ENCODE measurements around the gene TPO.
"Not testable (repeated sequence)": the region's sequence is repeated elsewhere in the genome, so short reads cannot be mapped to it uniquely, and the experiment has no call there.

The TPO gene

DNA sequence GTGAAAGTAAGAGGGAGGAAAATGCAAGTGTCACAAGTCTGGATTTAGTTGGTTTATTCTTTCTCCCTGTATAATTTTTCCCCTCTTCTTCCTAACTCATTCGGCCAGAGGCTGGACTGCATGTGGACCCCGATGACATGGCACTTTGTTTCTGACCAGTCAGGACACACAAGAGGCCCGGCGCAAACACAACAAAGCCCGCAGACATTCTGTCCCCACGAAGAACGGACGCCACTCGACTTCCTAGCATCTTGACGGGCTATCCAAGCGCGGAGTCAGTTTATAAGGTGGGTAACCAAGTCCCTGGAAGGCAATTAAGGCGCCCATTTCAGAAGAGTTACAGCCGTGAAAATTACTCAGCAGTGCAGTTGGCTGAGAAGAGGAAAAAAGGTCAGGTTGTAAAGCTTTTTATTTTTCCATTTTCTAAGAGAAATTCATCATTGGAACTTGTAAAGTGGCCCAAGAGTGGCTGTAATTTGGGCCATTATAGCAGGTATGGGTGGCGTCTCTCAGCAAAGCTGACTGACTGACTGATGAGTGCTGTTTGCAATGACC is at the start of gene TPO:
TPO (plus strand) TSS at position 308 of the 555 bp plus-strand sequence. CDS start 946 bp downstream, outside the sequence.
- DNase-seq (ENCODE audit: low read depth), result no peak

- DNase-seq (ENCODE audit: low read depth), result no peak
Measured at GRCh38 chr2:1366546-1367134, 46.6 kb upstream of the TPO start.

GRCh38 chr2:1367601-1368000 is 45.7 kb upstream of the TPO start:
- no peak for DNase-seq (ENCODE audit: low read depth)

DNA sequence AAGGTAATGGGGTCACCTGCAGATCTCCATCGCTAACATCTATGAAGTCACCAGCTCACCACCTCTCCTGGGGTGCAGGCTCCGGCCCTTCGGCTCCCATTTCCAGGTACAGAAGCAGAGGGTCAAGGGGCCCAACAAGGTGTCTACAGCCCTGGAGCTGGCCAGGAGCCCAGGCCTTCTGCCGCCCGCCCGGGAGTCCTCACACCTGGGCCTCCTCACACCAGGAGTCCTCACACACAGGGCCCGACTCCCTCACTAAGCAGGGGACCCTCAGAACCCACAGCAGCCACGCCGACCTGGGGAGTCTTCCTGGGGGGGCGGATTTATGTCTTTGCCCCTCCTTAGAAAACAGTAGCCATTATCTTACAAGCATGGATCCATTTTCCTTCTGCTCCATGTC is 43.4 kb upstream of the TPO start:
- no peak for DNase-seq (ENCODE audit: low read depth)

- no peak for DNase-seq (ENCODE audit: low read depth)
Measured at GRCh38 chr2:1370461-1370860, 42.8 kb upstream of the TPO start.

- no peak for DNase-seq (ENCODE audit: low read depth)
Measured at GRCh38 chr2:1371082-1371481, 42.2 kb upstream of the TPO start.

DNA sequence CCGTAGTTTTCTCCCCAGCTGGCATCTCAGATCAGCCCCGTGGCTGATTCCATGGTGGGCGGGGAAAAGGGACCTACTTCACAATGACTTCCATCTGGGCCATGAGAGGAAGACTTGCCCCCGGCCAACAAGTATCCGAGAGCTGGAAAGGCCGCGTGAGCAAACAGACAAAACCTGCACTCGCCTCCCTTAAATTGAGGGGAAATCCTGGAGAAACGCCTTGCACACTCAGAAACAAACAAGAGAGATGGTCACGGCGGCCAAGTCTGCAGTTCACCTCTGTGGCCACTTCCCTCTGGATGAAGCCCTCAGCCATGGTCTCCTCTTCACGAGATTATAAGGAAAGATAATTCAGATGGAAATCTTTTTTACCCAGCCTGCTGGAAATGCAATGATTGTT is 39.4 kb upstream of the TPO start:
- DNase-seq (ENCODE audit: low read depth), result no peak

- DNase-seq (ENCODE audit: low read depth), result no peak
Measured at GRCh38 chr2:1374287-1374686, 39.0 kb upstream of the TPO start.

GRCh38 chr2:1375794-1376193 is 37.5 kb upstream of the TPO start:
- DNase-seq (ENCODE audit: low read depth), result no peak

GRCh38 chr2:1377473-1377872 is 35.8 kb upstream of the TPO start:
- no peak for DNase-seq (ENCODE audit: low read depth)

DNA sequence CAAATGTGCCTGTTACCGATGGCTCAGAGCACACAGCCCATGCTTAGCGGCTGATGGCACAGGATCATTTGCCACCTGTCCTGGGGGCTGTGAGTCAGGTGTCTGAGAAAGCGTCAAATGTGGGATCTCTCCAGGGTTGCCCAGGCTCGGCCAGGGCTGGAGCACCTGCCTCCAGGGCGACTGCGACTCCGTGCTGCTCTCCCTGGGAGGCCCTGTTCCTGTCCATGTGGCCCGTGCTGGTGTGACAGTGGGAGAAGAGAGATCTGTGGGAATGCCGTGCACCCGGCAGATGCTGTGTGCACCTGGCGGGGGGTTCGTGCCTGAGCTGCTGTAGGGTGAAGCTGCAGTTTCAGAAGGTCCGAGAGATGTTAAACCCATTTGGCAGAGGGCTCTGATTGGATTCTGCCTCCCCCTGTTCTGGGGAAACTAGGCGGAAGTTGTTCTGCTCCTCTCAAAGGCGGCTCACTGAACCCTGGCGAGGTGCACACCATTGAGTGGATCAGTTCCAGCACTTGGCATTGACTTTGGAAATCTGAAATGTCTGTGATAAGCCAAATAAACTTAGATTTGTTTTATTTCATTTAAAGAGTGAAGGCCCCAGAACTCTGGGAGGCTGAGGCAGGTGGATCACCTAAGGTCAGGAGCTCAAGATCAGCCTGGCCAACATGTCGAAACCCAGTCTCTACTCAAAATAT is 34.7 kb upstream of the TPO start:
- no peak for DNase-seq (ENCODE audit: low read depth)

DNA sequence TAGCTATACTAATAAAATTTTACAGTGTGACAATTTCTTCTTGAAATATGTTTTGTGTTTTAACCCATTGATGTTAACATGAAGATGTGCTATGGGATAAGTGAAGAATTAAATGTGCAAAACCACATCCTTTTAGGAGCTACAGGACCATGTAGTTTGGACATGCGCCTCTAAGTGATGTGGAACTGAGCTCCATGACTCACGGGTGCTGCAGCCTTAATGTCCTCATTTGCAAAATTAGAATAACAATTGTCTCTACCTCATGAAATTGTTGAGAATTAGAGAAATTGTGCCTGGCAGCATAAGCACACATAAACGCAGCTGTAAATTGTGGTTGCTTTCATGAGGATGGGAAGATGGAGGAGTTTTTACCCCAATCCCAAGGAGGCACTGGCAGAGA is 31.6 kb upstream of the TPO start:
- no peak for DNase-seq (ENCODE audit: low read depth)

- not testable (repeated sequence) for DNase-seq (ENCODE audit: low read depth)
Measured at GRCh38 chr2:1387954-1388725, 25.1 kb upstream of the TPO start.

DNA sequence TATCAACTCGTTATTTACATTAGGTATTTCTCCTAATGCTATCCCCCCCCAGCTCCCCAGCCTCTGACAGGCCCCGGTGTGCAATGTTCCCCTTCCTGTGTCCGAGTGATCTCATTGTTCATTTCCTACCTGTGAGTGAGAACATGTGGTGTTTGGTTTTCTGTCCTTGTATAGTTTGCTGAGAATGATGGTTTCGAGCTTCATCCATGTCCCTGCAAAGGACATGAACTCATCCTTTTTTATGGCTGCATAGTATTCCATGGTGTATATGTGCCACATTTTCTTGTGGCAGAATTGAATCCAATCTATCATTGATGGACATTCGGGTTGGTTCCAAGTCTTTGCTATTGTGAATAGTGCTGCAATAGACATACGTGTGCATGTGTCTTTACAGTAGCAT is 23.1 kb upstream of the TPO start:
- not testable (repeated sequence) for DNase-seq (ENCODE audit: low read depth)

DNA sequence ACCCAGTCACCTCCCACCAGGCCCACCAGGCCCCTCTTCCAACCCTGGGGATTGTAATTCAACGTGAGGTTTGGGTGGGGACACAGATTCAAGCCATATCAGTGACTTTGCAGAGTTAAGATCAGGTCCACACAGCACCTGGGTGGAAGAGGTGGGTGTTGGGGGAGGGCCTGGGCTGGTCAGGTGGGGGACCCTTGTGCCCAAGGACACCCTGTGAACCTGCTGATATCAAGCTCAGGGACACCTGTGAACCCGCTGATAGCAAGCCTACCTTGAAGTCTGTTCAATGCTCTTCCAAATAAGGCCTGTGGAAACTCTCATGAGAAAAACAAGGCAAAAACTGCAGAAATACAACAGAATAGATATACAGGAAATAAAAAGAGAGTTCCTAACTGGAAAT is 19.9 kb upstream of the TPO start:
- DNase-seq (ENCODE audit: low read depth), result no peak

GRCh38 chr2:1394709-1395408 is 18.4 kb upstream of the TPO start:
- no peak for DNase-seq (ENCODE audit: low read depth)

GRCh38 chr2:1397350-1397749 is 15.9 kb upstream of the TPO start:
- DNase-seq (ENCODE audit: low read depth), result no peak

- DNase-seq (ENCODE audit: low read depth), result no peak
Measured at GRCh38 chr2:1398191-1398590, 15.1 kb upstream of the TPO start.

DNA sequence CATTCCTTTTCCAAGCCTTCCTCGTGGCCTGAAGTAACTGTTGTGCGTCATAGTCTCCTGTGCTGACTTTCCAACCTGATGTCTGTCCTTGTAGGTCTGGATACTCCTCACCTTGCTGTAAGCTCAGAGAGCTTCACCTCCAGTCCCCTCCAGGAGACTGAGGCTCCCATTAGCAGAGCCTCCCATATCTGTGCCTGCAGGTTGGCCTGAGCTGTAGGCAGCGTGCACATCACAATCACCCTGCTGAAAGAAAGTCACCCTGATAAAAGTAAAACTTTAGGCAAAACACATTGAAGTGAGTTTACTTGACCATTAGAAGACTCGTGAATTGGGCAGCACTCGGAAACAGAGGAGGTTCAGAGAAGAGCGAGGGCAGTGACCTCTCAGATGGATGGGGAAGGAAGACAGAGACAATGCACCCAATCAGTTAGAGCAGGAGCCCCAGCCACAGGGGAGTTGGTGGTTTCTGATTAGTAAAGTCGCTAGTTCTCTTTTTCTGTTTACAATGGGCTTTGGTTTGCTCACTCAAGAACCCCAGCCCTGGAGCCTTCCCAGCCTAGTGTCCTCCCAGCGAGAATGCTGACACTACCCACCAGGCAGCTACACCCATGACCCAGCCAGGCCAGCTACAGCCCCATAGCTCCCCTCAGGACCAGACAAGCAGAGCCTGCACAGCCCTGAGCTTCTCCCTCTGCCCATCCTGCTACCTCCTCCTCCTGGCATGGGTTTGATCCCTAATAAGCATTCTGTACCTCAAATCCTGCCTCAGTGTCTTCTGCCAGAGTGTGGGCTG is 12.1 kb upstream of the TPO start:
- no peak for DNase-seq (ENCODE audit: low read depth)

DNA sequence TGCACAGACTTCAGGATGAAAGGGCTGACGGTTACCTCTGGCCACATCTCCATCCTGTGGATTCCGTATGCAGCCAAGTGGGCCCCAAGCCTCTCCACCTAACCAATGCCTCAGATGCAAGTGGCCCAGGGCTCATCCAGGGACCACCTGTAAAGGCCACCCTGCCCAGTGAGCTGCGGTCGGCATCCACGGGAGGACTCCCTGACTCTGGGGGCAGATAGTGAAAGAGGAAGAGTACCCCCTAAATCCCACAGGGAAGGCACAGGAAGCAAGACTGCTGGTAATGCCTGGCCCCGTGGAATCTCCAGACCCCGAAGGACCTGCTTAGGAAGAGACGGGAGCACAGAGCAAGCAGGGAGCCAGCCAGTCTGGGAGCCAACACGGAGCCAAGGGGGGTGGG is 11.2 kb upstream of the TPO start:
- no peak for DNase-seq (ENCODE audit: low read depth)

- DNase-seq (ENCODE audit: low read depth), result no peak
Measured at GRCh38 chr2:1403565-1403964, 9.7 kb upstream of the TPO start.

DNA sequence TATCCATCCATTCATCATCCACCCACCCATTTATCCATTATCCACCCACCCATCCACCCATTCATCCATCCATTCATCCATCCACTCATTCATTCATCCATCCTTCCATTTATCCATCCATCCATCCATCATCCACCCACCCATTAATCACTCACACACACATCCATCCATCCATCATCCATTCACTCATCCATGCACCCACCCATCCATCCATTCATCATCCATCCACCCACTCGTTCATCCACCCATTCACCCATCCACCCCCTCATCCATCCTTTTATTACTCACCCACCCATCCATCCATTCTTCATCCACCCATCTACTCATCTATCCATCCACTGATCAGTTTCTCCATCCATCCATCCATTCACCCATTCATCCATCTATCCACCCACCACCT is 8.1 kb upstream of the TPO start:
- DNase-seq (ENCODE audit: low read depth), result no peak

Data from activated gamma-delta T cell treated with anti-CD3 and anti-CD28 coated beads, Interleukin-2, amount 50 U/mL, for 16 hours (primary cell).